ENCODE measurements around the gene TVP23A.

Gene TVP23A

DNA sequence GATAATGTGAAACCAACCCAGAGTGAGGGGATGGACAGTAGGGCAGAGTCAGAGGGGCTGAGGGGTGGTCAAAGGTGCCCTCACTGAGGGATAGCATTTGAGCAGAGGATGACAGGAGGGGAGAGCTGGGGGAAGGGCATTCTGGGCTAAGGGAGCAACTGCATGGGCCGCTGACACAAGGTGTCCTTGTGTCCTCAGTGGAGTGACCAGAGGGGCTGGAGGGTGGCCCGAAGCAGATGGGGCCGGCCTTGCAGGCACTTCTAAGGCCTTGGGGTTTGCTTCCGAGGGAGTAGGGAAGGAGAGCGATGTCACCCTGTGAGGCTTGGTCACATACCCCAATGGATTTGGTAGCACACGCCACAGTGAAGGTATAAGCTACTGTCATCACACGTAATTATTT, 64.9 kb downstream of the TVP23A start:
- Histone ChIP-seq H3K4me3 (no peak overlapping the region), H3K27ac (peak overlapping the region in 1 of 2 donors; percentile 7), H3K9me3 (no peaks in the 10 kb centered on the region), H3K27me3 (no peaks in the 10 kb centered on the region), H3K36me3 (peaks cover 15 to 84% (median 35%) of the 10 kb centered on the region in 3 donors), H3K4me1 (peaks cover 0 to 27% (median 4%) of the 10 kb centered on the region in 4 donors)
- intact Hi-C loops (cut with DNase I; ENCODE audit: low total_unique reads) = no loop called here
- TF ChIP-seq, protein P1, sequence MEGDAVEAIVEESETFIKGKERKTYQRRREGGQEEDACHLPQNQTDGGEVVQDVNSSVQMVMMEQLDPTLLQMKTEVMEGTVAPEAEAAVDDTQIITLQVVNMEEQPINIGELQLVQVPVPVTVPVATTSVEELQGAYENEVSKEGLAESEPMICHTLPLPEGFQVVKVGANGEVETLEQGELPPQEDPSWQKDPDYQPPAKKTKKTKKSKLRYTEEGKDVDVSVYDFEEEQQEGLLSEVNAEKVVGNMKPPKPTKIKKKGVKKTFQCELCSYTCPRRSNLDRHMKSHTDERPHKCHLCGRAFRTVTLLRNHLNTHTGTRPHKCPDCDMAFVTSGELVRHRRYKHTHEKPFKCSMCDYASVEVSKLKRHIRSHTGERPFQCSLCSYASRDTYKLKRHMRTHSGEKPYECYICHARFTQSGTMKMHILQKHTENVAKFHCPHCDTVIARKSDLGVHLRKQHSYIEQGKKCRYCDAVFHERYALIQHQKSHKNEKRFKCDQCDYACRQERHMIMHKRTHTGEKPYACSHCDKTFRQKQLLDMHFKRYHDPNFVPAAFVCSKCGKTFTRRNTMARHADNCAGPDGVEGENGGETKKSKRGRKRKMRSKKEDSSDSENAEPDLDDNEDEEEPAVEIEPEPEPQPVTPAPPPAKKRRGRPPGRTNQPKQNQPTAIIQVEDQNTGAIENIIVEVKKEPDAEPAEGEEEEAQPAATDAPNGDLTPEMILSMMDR (IDR thresholded peaks at IDR 0.05) = no peak
- no peak for DNase-seq

DNA sequence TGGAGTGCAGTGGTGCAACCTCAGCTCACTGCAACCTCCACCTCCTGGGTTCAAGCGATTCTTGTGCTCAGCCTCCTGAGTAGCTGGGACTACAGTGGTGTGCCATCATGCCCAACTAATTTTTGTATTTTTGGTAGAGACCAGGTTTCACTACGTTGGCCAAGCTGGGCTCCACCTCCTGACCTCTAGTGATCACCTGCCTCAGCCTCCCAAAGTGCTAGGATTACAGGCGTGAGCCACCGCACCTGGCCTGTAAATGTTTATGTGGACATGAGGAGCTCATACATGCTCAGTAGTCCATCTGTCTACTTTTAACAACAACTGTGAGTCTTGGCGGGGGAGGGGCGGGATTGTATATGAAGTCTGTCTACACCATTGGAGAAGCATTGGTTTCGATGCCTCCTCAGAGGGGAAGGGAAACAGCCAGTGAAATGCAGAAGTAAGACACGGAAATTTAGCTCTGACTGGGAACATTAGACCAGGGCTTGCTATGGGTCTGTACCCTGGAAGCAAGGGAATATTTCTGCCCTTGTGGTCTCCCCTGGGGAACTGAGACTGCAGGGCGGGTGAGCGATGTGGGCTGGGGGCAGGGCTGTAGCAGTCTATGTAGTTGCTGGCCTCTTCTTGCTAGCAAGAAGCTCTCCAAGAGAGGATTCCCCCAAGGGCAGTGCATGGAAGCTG, 65.6 kb downstream of the TVP23A start:
- H3K27me3 ChIP-seq = no peaks in the 10 kb centered on the region
- DNase-seq = peak; percentile 84 to 86
- H3K27ac ChIP-seq = peak overlapping the region in 1 of 2 donors; percentile 7
- TF ChIP-seq, protein P1 (IDR thresholded peaks at IDR 0.05) = no peak
- peaks cover 14 to 84% (median 35%) of the 10 kb centered on the region in 3 donors for H3K36me3 ChIP-seq
- H3K4me3 ChIP-seq = no peak overlapping the region
- H3K4me1 ChIP-seq = peaks cover 0 to 27% (median 4%) of the 10 kb centered on the region in 4 donors
- no peaks in the 10 kb centered on the region for H3K9me3 ChIP-seq
- intact Hi-C loops (cut with DNase I; ENCODE audit: low total_unique reads) = no loop called here

DNA sequence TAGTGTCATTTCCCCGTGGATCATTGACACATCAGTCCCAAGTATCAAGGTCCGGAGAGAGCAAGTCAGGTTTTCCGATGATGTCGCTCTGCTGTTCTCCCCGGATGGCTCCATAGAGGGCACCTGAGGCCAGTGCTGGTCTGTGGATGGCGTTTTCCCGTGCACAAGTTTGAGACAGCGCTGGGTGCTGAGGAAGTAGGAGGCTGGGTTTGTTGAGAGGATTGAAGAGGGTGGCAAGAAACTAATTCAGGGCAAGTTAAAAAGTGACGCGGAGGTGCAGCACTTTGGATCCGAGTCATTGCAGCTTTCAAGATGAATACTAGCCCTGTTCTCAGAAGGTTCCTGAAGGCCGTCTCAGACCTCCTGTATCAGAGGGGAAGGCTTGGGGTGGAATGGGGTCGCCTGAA, 67.3 kb downstream of the TVP23A start:
- Histone ChIP-seq H3K9me3 (no peaks in the 10 kb centered on the region), H3K27me3 (no peaks in the 10 kb centered on the region), H3K4me1 (peaks cover 0 to 13% (median 0%) of the 10 kb centered on the region in 4 donors), H3K4me3 (no peak overlapping the region), H3K27ac (no peak overlapping the region), H3K36me3 (peaks cover 17 to 74% (median 43%) of the 10 kb centered on the region in 3 donors)
- DNase-seq = no peak
- TF ChIP-seq, protein P1 (IDR thresholded peaks at IDR 0.05) = no peak
- intact Hi-C loops (cut with DNase I; ENCODE audit: low total_unique reads) = no loop called here

DNA sequence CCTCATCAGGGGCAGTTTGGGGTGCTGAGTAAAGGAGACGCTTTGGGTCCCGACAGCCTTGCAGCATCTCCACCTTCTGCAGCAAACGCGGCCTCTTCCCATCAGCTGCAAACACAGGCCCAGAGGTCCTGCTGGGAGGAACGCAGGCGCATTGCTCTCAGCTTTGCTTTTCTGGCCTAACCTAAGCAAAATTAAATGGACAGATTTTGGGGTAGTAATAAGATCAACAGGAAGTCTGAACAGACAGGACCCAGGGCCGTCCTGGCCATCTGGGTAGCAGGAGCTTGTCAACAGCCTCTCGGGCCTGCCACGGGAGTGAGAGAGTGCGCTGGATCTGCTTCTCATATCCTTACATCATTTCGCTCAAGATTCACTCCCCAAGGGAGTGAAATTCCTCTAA, 67.8 kb downstream of the TVP23A start:
- Histone ChIP-seq H3K9me3 (no peaks in the 10 kb centered on the region), H3K27ac (no peak overlapping the region), H3K36me3 (peaks cover 17 to 70% (median 43%) of the 10 kb centered on the region in 3 donors), H3K4me3 (no peak overlapping the region), H3K4me1 (peaks cover 0 to 9% (median 0%) of the 10 kb centered on the region in 4 donors), H3K27me3 (no peaks in the 10 kb centered on the region)
- no peak for DNase-seq
- TF ChIP-seq, protein P1 (IDR thresholded peaks at IDR 0.05) = no peak
- intact Hi-C loops (cut with DNase I; ENCODE audit: low total_unique reads) = no loop called here

DNA sequence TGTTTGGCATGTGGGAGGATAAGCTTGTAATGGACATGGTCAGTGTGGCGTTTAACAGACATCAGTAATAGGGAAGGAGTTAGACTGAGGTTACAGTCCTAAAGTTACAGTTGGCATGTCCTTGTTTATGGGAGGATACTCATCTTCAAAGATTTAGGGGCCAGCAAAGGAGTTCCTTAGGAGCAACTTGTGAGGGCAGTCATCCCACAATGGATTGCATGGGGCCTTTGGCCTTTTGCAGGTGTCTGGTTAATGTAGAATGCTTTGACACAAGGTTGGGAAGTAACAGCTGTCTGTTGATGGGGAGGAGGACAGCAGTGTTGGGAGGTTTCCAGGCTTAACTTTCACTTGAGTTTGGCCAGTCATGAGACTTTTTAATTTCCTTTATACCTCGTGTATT, 72.8 kb downstream of the TVP23A start:
- TF ChIP-seq, protein P1 (IDR thresholded peaks at IDR 0.05) = no peak
- peaks cover 0 to 32% (median 9%) of the 10 kb centered on the region in 4 donors for H3K4me1 ChIP-seq
- no peak overlapping the region for H3K27ac ChIP-seq
- intact Hi-C loops (cut with DNase I; ENCODE audit: low total_unique reads) = no loop called here
- H3K36me3 ChIP-seq = peaks cover 17 to 32% (median 31%) of the 10 kb centered on the region in 3 donors
- no peak overlapping the region for H3K4me3 ChIP-seq
- no peaks in the 10 kb centered on the region for H3K9me3 ChIP-seq
- no peak for DNase-seq
- no peaks in the 10 kb centered on the region for H3K27me3 ChIP-seq
